ENCODE results near the gene SIRPD. TPM values are rescaled to one million over a fixed set of nuclear protein-coding genes. Genes with fewer than 3 reads are reported as not detected.
"Not testable (repeated sequence)": the region's sequence is repeated elsewhere in the genome, so short reads cannot be mapped to it uniquely, and the experiment has no call there.

SIRPD gene
- total RNA-seq: under 1 TPM in 1 of 2 experiments, not detected in 1; 0.23 TPM

GRCh38 chr20:1557605-1558004 is at the start of gene SIRPD:
TSS of gene SIRPD (minus strand) at chr20:1557705. CDS start at chr20:1557653, 52 bp downstream.
- Mint-ChIP-seq H3K27ac (no peak within 1 kb of the TSS), H3K9me3 (ENCODE audit: insufficient read depth) (peaks cover 10% of the 10 kb centered on the region), H3K36me3 (ENCODE audit: low read depth) (peaks cover 9% of the 10 kb centered on the region), H3K27me3 (ENCODE audit: low read depth) (no peaks in the 10 kb centered on the region), H3K4me3 (no peak within 1 kb of the TSS), H3K4me1 (ENCODE audit: low read depth) (peaks cover 11% of the 10 kb centered on the region)
- ATAC-seq (no peak), DNase-seq (no peak)
- ChIA-PET CTCF (interaction anchor here (1.3 to 4.0 kb wide), 3 partner anchors 54 to 177 kb away, joined by 3 to 18 read pairs (median 3); no protein-coding TSS in a partner anchor), POLR2A (no interaction called here)

- no peaks in the 10 kb centered on the region for H3K9me3 Mint-ChIP-seq (ENCODE audit: insufficient read depth)
- H3K4me3 Mint-ChIP-seq: no peak overlapping the region
- ChIA-PET CTCF (no interaction called here), POLR2A (no interaction called here)
- H3K27me3 Mint-ChIP-seq (ENCODE audit: low read depth): no peaks in the 10 kb centered on the region
- no peaks in the 10 kb centered on the region for H3K4me1 Mint-ChIP-seq (ENCODE audit: low read depth)
- H3K36me3 Mint-ChIP-seq (ENCODE audit: low read depth): no peaks in the 10 kb centered on the region
- ATAC-seq (no peak), DNase-seq (no peak)
- no peak overlapping the region for H3K27ac Mint-ChIP-seq
Observed at GRCh38 chr20:1600736-1601135, 43.2 kb upstream of the SIRPD start.

- Mint-ChIP-seq H3K36me3 (ENCODE audit: low read depth) (no peaks in the 10 kb centered on the region), H3K9me3 (ENCODE audit: insufficient read depth) (no peaks in the 10 kb centered on the region), H3K27me3 (ENCODE audit: low read depth) (no peaks in the 10 kb centered on the region), H3K4me1 (ENCODE audit: low read depth) (no peaks in the 10 kb centered on the region), H3K4me3 (no peak overlapping the region), H3K27ac (no peak overlapping the region)
- POLR2A ChIA-PET: no interaction called here
- CTCF ChIA-PET: no interaction called here
- DNase-seq (no peak), ATAC-seq (no peak)
Observed at GRCh38 chr20:1595333-1595732, 37.8 kb upstream of the SIRPD start.

GRCh38 chr20:1588533-1589460 is 31.3 kb upstream of the SIRPD start:
- no peak for ATAC-seq
- DNase-seq: no peak
- ChIA-PET CTCF (no interaction called here), POLR2A (no interaction called here)
- Mint-ChIP-seq H3K4me1 (ENCODE audit: low read depth) (no peaks in the 10 kb centered on the region), H3K27me3 (ENCODE audit: low read depth) (no peaks in the 10 kb centered on the region), H3K9me3 (ENCODE audit: insufficient read depth) (no peaks in the 10 kb centered on the region), H3K27ac (no peak overlapping the region), H3K36me3 (ENCODE audit: low read depth) (no peaks in the 10 kb centered on the region), H3K4me3 (no peak overlapping the region)

- ATAC-seq (no peak), DNase-seq (no peak)
- H3K4me1 Mint-ChIP-seq (ENCODE audit: low read depth): no peaks in the 10 kb centered on the region
- CTCF ChIA-PET: no interaction called here
- no peak overlapping the region for H3K27ac Mint-ChIP-seq
- H3K36me3 Mint-ChIP-seq (ENCODE audit: low read depth): no peaks in the 10 kb centered on the region
- no peaks in the 10 kb centered on the region for H3K27me3 Mint-ChIP-seq (ENCODE audit: low read depth)
- H3K9me3 Mint-ChIP-seq (ENCODE audit: insufficient read depth): no peaks in the 10 kb centered on the region
- POLR2A ChIA-PET: no interaction called here
- no peak overlapping the region for H3K4me3 Mint-ChIP-seq
Observed at GRCh38 chr20:1587781-1588532, 30.5 kb upstream of the SIRPD start.

GRCh38 chr20:1579488-1579887 is 22.0 kb upstream of the SIRPD start:
- CTCF ChIA-PET: no interaction called here
- no peak for DNase-seq
- Mint-ChIP-seq H3K9me3 (ENCODE audit: insufficient read depth) (no peaks in the 10 kb centered on the region), H3K36me3 (ENCODE audit: low read depth) (no peaks in the 10 kb centered on the region), H3K27ac (no peak overlapping the region), H3K4me3 (no peak overlapping the region), H3K4me1 (ENCODE audit: low read depth) (peaks cover 23% of the 10 kb centered on the region), H3K27me3 (ENCODE audit: low read depth) (no peaks in the 10 kb centered on the region)
- POLR2A ChIA-PET: interaction anchor here (0.7 kb wide), 1 partner anchor 35 kb away, joined by 4 read pairs; no protein-coding TSS in a partner anchor
- ATAC-seq: no peak

GRCh38 chr20:1577906-1578305 is 20.4 kb upstream of the SIRPD start:
- CTCF ChIA-PET: interaction anchor here (1.2 kb wide), 1 partner anchor 69 kb away, joined by 3 read pairs; no protein-coding TSS in a partner anchor
- Mint-ChIP-seq H3K4me3 (no peak overlapping the region), H3K9me3 (ENCODE audit: insufficient read depth) (no peaks in the 10 kb centered on the region), H3K36me3 (ENCODE audit: low read depth) (no peaks in the 10 kb centered on the region), H3K4me1 (ENCODE audit: low read depth) (peaks cover 23% of the 10 kb centered on the region), H3K27me3 (ENCODE audit: low read depth) (no peaks in the 10 kb centered on the region), H3K27ac (no peak overlapping the region)
- ATAC-seq (no peak), DNase-seq (no peak)
- POLR2A ChIA-PET: no interaction called here

GRCh38 chr20:1577313-1577712 is 19.8 kb upstream of the SIRPD start:
- H3K27ac Mint-ChIP-seq; H3K36me3 Mint-ChIP-seq (ENCODE audit: low read depth); CTCF ChIA-PET; POLR2A ChIA-PET; H3K27me3 Mint-ChIP-seq (ENCODE audit: low read depth); H3K4me3 Mint-ChIP-seq; ATAC-seq; H3K9me3 Mint-ChIP-seq (ENCODE audit: insufficient read depth): not testable (repeated sequence)
- H3K4me1 Mint-ChIP-seq (ENCODE audit: low read depth): peaks cover 23% of the 10 kb centered on the region
- DNase-seq: peak; percentile 26

GRCh38 chr20:1576641-1577040 is 19.1 kb upstream of the SIRPD start:
- no peaks in the 10 kb centered on the region for H3K9me3 Mint-ChIP-seq (ENCODE audit: insufficient read depth)
- DNase-seq: no peak
- peaks cover 23% of the 10 kb centered on the region for H3K4me1 Mint-ChIP-seq (ENCODE audit: low read depth)
- POLR2A ChIA-PET: no interaction called here
- no peak for ATAC-seq
- no peaks in the 10 kb centered on the region for H3K27me3 Mint-ChIP-seq (ENCODE audit: low read depth)
- H3K36me3 Mint-ChIP-seq (ENCODE audit: low read depth): no peaks in the 10 kb centered on the region
- H3K4me3 Mint-ChIP-seq: no peak overlapping the region
- no peak overlapping the region for H3K27ac Mint-ChIP-seq
- CTCF ChIA-PET: no interaction called here

- H3K9me3 Mint-ChIP-seq (ENCODE audit: insufficient read depth); H3K27me3 Mint-ChIP-seq (ENCODE audit: low read depth); POLR2A ChIA-PET; DNase-seq; H3K27ac Mint-ChIP-seq; H3K4me3 Mint-ChIP-seq; CTCF ChIA-PET; H3K36me3 Mint-ChIP-seq (ENCODE audit: low read depth); ATAC-seq: not testable (repeated sequence)
- peaks cover 23% of the 10 kb centered on the region for H3K4me1 Mint-ChIP-seq (ENCODE audit: low read depth)
Observed at GRCh38 chr20:1576003-1576402, 18.5 kb upstream of the SIRPD start.

- ATAC-seq; H3K27ac Mint-ChIP-seq; DNase-seq; H3K36me3 Mint-ChIP-seq (ENCODE audit: low read depth); H3K9me3 Mint-ChIP-seq (ENCODE audit: insufficient read depth); POLR2A ChIA-PET; H3K4me1 Mint-ChIP-seq (ENCODE audit: low read depth); H3K27me3 Mint-ChIP-seq (ENCODE audit: low read depth); H3K4me3 Mint-ChIP-seq: not testable (repeated sequence)
- CTCF ChIA-PET: interaction anchor here (1.1 kb wide), 1 partner anchor 163 kb away, joined by 3 read pairs; no protein-coding TSS in a partner anchor
Observed at GRCh38 chr20:1571583-1571982, 14.1 kb upstream of the SIRPD start.

- DNase-seq: no peak
- no peak for ATAC-seq
- Mint-ChIP-seq H3K27me3 (ENCODE audit: low read depth) (no peaks in the 10 kb centered on the region), H3K4me1 (ENCODE audit: low read depth) (no peaks in the 10 kb centered on the region), H3K27ac (no peak overlapping the region), H3K9me3 (ENCODE audit: insufficient read depth) (peaks cover 4% of the 10 kb centered on the region), H3K36me3 (ENCODE audit: low read depth) (peaks cover 6% of the 10 kb centered on the region), H3K4me3 (no peak overlapping the region)
- POLR2A ChIA-PET: no interaction called here
- CTCF ChIA-PET: no interaction called here
Observed at GRCh38 chr20:1569415-1569881, 11.9 kb upstream of the SIRPD start.

Measured in activated CD8-positive, alpha-beta T cell treated with anti-CD3 and anti-CD28 coated beads, Interleukin-2, amount 10 ng/mL, durations not matched to agents 7 days and 5 days (primary cell).